ENCODE measurements around the gene TRIO. TPM values are rescaled to one million over a fixed set of nuclear protein-coding genes. Genes with fewer than 3 reads are reported as not detected.

TRIO gene
- total and polyA plus RNA-seq, 2 of the 8 experiments (the other 6 are each of a cell fraction or from before 2014, with no cell fraction given): 35.1 to 69.1 TPM

DNA sequence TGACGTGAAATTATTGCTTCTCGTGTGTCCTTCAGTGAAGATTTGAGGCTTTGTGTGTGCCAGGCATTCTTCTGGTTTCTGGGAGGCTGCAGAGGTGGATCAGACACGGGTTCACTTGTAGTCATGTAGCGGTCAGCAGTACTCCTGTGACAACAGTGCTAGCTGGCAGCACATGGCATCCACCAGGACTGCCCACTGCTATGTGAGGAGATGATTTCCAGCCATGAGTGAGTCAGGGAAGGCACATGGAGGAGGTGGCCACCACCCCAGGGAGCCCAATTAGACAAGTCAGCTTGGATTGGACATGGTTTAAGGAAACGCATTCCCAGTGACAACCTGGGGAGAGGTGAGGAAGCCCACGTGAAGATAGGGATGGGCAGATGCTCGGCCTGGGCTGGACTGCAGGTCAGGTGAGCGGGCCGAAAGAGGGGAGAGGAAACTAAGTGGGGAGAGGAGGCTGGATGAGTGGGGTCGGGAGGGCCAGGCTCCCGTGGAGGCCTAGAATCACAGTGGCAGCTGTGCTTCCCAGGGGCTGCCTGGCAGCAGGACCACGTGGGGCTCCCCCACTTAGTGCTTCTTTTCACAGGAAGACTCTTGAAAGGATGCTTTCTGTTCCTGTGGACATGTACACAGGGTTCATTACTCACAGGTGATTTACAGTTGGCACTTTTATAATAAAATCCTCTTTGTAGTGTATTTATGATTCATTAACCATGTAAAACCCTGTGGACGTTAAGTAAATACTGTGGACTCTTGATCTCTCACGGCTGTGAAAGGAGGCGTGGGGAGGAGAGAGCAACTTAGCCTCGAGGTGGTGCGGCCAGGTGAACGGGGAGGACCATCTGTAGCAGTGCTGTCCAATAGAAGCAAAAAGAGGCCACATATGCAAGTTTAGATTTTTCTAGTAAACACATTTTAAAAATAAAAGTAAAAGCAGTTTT lies 358.5 kb downstream of the TRIO start:
- FAIRE-seq (no peak), DNase-seq (ENCODE audit: low read depth in 1 of 2, low spot score in 2 of 2) (no peak)
- Histone ChIP-seq H2BK5ac (ENCODE audit: low read depth, low read length) (no peak overlapping the region; the same call in 1 of the 2 replicates), H3K14ac (ENCODE audit: insufficient read length) (no peak overlapping the region), H3K4me2 (ENCODE audit: insufficient read depth in 1 of 2, low read depth in 2 of 2, low read length in 2 of 2) (no peak overlapping the region), H3K23ac (ENCODE audit: insufficient read length) (no peak overlapping the region), H3K4me1 (replicated peaks in 1 of 4; ENCODE audit: control insufficient read depth in 3 of 4, insufficient read depth in 4 of 4, low read length in 3 of 4) (no peaks in the 10 kb centered on the region; a peak in 1 of 7 replicates), H4K8ac (ENCODE audit: extremely low read depth, insufficient read depth, low read length) (no peak overlapping the region), H4K5ac (ENCODE audit: insufficient read length, low read depth, low read length) (no peak overlapping the region), H4K20me1 (replicated peaks in 1 of 2; ENCODE audit: control insufficient read depth in 1 of 2, insufficient read depth in 2 of 2, low read length in 2 of 2) (no peaks in the 10 kb centered on the region), H3K4me3 (ENCODE audit: extremely low read depth in 1 of 4, insufficient read depth in 2 of 4, low read depth in 3 of 4, low read length in 4 of 4) (no peak overlapping the region), H2BK12ac (ENCODE audit: low read depth, low read length) (no peak overlapping the region), H3K27me3 (replicated peaks in 1 of 4; ENCODE audit: control insufficient read depth in 3 of 4, extremely low read depth in 1 of 4, insufficient read depth in 3 of 4, low read length in 3 of 4) (no peaks in the 10 kb centered on the region), H4K91ac (replicated peaks; ENCODE audit: insufficient read length, low read length) (no peak overlapping the region), H3K9ac (replicated peaks in 1 of 4; ENCODE audit: extremely low read depth in 1 of 4, low read depth in 3 of 4, low read length in 3 of 4) (no peak overlapping the region), H3K27ac (ENCODE audit: low read depth, low read length) (no peak overlapping the region), H2AFZ (ENCODE audit: low read length) (no peak overlapping the region), H3K18ac (ENCODE audit: extremely low read depth, low read length) (no peak overlapping the region), H3K4ac (replicated peaks; ENCODE audit: insufficient read length, low read depth, low read length) (no peak overlapping the region), H3K79me2 (ENCODE audit: control insufficient read depth in 1 of 2, insufficient read depth in 2 of 2, low read length in 2 of 2) (no peaks in the 10 kb centered on the region), H3K9me3 (ENCODE audit: insufficient read depth in 2 of 2, low read depth in 1 of 2, low read length in 1 of 2) (no peaks in the 10 kb centered on the region), H3K36me3 (ENCODE audit: control insufficient read depth in 2 of 4, insufficient read depth in 4 of 4, low read length in 3 of 4) (peaks cover 5 to 37% (median 21%) of the 10 kb centered on the region in 4 experiments), H3K23me2 (ENCODE audit: low read depth, low read length) (no peaks in the 10 kb centered on the region), H3K79me1 (ENCODE audit: low read depth, low read length) (no peaks in the 10 kb centered on the region), H2AK5ac (ENCODE audit: low read depth, low read length) (no peak overlapping the region), H2BK20ac (ENCODE audit: low read length) (no peak overlapping the region), H2BK15ac (ENCODE audit: low read length) (no peak overlapping the region), H3K56ac (replicated peaks; ENCODE audit: insufficient read length, low read depth, low read length) (no peak overlapping the region), H2BK120ac (replicated peaks; ENCODE audit: low read depth, low read length) (no peak overlapping the region)
- ChIA-PET POLR2A (ENCODE audit: partially characterized antibody) (no interaction called here), CTCF (ENCODE audit: partially characterized antibody) (interaction anchor here (1.2 kb wide), 1 partner anchor 147 kb away, joined by 5 read pairs; no protein-coding TSS in a partner anchor)
- 92% methylated on average over 17 of the region's 18 CpGs; no CpG with 5 or more reads in 1 of the 2 experiments for WGBS, 2 experiments (ENCODE audit: extremely low coverage in 1 of 2, insufficient coverage in 1 of 2, insufficient read length in 1 of 2, insufficient replicate concordance in 2 of 2, low coverage in 1 of 2, low lambda C conversion rate in 2 of 2, missing lambda C conversion rate in 1 of 2)
- TF ChIP-seq TBP (IDR thresholded peaks at IDR 0.05; ENCODE audit: low read depth, low read length): no peak
- TF ChIP-seq TEAD4 (IDR thresholded peaks at IDR 0.05; ENCODE audit: low read depth, low read length): no peak
- TF ChIP-seq SIN3A (conservative IDR thresholded peaks at IDR 0.05 in 1 of 2, IDR thresholded peaks at IDR 0.05 in 1 of 2; ENCODE audit: low read depth in 1 of 2, low read length in 2 of 2): no peak
- no peak for TF ChIP-seq KDM1A (IDR thresholded peaks at IDR 0.05; ENCODE audit: borderline replicate concordance, low read length)
- no peak for TF ChIP-seq POLR2A (IDR thresholded peaks at IDR 0.05; ENCODE audit: control extremely low read depth in 1 of 2, low read depth in 2 of 2, low read length in 2 of 2)
- TF ChIP-seq JUN (IDR thresholded peaks at IDR 0.05; ENCODE audit: low read depth, low read length): no peak
- TF ChIP-seq CREB1 (IDR thresholded peaks at IDR 0.05): no peak
- TF ChIP-seq SP2 (IDR thresholded peaks at IDR 0.05; ENCODE audit: low read length): no peak
- no peak for TF ChIP-seq RAD21 (IDR thresholded peaks at IDR 0.05 in 1 of 2, conservative IDR thresholded peaks at IDR 0.05 in 1 of 2; ENCODE audit: low read depth in 2 of 2, low read length in 2 of 2)
- no peak for TF ChIP-seq YY1 (IDR thresholded peaks at IDR 0.05; ENCODE audit: low read depth, low read length)
- no peak for TF ChIP-seq EGR1 (IDR thresholded peaks at IDR 0.05; ENCODE audit: borderline replicate concordance, low read depth, low read length)
- no peak for TF ChIP-seq POLR2AphosphoS5 (IDR thresholded peaks at IDR 0.05; ENCODE audit: low read depth, low read length)
- TF ChIP-seq BRCA1 (IDR thresholded peaks at IDR 0.05; ENCODE audit: low read depth, low read length): no peak
